Stimulated activated CD8-positive, alpha-beta memory T cell treated with anti-CD3 and anti-CD28 coated beads, Interleukin-4, amount 100 ng/mL, for 4 hours (primary cell): Measurements from ENCODE around the gene SLC35E2B.
"Not testable (repeated sequence)": the region's sequence is repeated elsewhere in the genome, so short reads cannot be mapped to it uniquely, and the experiment has no call there.

Experiments
- DNase-seq, 2 donors: peaks; one replicate each; pipeline ENCODE4 v3.0.0-alpha.2; 2020; ENCODE audit warnings: low read depth in 2 of 2, low spot score in 1 of 2

SLC35E2B gene

DNA sequence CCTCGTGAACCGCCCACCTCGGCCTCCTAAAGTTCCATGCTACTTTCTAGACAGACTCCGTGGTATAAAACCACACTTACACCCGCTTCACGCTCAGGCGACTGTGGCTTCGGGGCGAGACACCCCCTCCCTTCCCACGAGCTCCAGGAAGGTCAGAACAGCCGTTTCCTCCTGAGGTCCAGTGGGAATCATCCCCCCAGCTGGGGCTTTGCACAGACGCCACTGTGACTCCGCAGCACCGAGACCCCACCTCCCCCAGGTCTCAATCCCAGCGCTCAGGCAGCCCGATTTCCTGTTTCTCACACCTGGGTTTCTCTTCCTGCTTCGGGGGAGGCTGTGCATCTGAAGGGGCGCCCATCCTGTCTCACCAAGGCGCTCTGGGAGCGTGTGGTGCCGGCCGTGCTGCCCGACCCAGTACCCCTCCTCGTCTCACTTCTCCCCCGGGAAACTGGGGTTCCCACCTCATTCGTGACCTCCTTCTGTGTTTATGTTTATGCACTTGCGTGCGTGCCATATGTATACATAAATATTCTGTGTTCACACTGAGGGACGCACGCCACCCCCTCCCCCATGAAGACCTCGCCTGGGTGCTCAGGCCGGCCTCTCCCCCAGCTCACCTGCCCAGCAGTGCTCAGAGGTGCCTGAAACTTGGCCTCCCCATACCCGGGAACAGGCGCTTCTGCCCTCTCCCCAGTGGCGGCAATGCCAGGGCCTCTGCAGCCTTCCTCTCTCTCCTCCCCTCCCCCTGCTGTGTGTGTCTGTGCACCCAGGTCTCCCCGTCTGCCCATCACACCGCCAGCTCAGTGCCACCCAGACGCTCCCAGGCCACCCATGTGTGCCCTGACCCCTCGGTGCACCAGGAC is 14.6 kb downstream of the SLC35E2B start:
- DNase-seq: peak in 1 of 2 donors; percentile 13

DNA sequence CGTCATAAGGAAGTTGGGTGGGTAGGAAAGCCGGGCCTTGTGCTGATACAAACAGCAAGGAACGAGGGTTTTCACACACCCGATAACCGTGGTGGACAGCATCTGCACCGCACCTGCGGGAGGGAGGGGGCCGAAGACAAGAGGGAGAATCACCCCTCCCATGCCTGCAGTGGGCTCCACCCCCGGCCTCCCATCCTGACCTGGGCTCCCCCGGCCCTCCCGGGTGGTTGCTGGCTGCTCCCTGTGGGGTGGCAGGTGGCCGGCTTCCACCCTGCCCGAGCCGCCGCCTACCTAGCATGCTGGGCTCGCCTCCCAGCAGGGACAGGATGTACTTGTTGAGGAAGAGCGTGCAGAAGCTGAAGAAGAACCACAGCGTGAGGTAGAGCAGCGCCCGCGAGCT is 16.5 kb downstream of the SLC35E2B start:
- DNase-seq: not testable (repeated sequence)

GRCh38 chr1:1675218-1675617 is 17.4 kb downstream of the SLC35E2B start:
- DNase-seq: not testable (repeated sequence)

GRCh38 chr1:1674806-1675205 is 17.8 kb downstream of the SLC35E2B start:
- DNase-seq: not testable (repeated sequence)

- no peak for DNase-seq
These were observed 20.2 kb downstream of the SLC35E2B start for GRCh38 chr1:1672181-1672965.

- no peak for DNase-seq
These were observed 21.1 kb downstream of the SLC35E2B start for GRCh38 chr1:1671365-1672119.

GRCh38 chr1:1670866-1671265 is 21.7 kb downstream of the SLC35E2B start:
- no peak for DNase-seq

- no peak for DNase-seq
These were observed 22.8 kb downstream of the SLC35E2B start for GRCh38 chr1:1669468-1670440.

GRCh38 chr1:1666526-1666925 is 26.1 kb downstream of the SLC35E2B start:
- no peak for DNase-seq

GRCh38 chr1:1665815-1666251 is 26.8 kb downstream of the SLC35E2B start:
- no peak for DNase-seq

- no peak for DNase-seq
These were observed 27.4 kb downstream of the SLC35E2B start for GRCh38 chr1:1664941-1665814.

DNA sequence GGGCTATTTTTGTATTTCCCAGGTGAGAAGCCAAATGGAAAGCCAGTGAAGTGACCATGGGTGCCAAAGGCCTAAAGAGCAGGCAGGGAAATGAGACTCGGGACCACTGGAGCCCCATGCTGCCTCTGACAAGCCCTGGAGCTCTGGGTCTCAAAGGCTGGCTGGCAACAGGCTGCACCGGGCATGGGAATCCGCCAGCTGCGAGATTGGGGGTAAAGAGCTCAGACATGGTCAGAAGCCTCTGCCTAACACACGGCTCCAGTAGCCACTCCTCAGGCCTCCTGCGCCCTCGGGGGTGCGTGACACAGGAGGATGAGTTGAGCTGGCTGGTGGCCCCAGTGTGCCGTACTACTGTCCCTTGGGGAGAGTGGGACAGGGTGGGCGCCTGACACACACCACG is 28.3 kb downstream of the SLC35E2B start:
- DNase-seq: not testable (repeated sequence)

GRCh38 chr1:1662830-1663560 is 29.6 kb downstream of the SLC35E2B start:
- DNase-seq: not testable (repeated sequence)

DNA sequence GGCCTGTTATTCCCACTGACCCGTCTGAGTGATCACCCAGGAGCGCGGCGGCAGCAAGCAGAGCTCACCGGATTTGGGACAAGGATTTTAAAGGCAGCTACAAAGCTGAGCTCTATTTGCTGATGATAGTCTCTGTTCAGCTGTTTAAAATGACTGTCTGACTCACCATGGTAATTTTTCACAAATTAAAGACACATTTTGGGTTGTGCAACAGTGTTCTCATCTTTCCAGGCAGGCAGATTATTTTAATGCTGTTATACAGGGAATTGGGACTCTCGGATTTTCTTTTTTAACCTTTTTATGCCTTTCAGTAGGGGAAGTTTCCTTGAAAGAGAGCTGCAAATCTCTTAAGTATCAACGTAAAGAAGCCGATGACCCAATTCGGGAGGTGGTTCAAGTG is 30.2 kb downstream of the SLC35E2B start:
- not testable (repeated sequence) for DNase-seq

DNA sequence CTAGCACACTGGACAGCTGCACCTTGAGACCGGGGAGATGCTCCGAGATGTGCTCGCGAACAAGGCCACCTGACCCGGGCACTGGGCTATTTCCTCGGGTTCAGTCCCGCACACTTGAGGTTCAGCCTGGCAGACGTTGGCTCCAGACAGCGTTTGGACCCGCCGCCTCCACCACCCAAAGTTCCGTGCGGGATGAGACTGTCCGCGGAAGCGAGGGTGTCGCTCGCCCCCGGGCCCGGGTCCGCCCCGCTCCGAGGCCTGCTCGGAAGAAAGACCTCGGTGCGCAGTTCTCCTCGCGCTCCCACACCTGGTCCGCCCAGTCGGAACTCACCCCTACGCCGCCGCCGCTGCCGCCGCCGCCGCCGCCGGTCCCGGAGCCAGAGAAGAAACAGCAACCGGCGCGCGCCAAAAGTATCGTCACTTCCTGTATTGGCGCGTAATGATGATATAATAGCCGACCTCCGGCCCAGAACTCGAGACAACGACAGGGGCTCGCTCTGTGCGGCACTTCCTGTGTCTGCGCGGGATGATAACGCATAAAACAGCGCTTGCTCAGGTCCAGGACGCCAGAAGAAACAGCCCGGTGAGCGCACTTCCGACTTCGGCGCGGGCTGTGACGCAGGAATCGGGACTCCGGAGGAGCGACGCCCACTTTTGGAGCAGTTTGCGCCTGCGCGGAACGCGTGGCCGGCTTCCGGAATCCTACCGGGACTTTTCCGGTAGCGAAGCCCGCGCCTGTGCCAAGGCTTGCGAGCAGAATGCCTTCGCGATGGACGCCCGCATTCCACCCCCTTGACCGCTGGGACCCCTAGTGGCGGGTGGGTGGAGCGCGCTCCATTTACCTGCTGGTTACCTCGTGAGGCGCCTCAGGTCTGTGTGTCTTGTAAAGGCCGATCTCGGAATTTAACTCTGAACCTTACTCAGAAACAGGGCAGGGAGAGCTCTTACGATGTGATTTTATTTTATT is 33.7 kb downstream of the SLC35E2B start, which contains the start of gene CDK11B:
Gene CDK11B (minus strand): TSS at position 422 of the 967 bp plus-strand sequence. CDS start 1,519 bp downstream, outside the sequence.
- DNase-seq: peak; percentile 91 to 96

GRCh38 chr1:1648265-1648664 is 44.3 kb downstream of the SLC35E2B start:
- DNase-seq: not testable (repeated sequence)

GRCh38 chr1:1647567-1648241 is 44.9 kb downstream of the SLC35E2B start:
- not testable (repeated sequence) for DNase-seq
